Thyroid gland (tissue), 4 donors: Measurements from ENCODE around the gene DNAJB2. TPM values are rescaled to one million over a fixed set of nuclear protein-coding genes. Genes with fewer than 3 reads are reported as not detected.

Experiments used
- DNase-seq, 2 donors: peaks; one replicate each; pipeline ENCODE4 v3.0.0-alpha.2; 2019
- H3K27ac ChIP-seq, 3 donors: fragments of 200-600 bp; sonication (generic); 1 replicate in 2 of 3; 2 replicates in 1 of 3; pipeline ENCODE4 v1.5.1; 2016 to 2019; ENCODE audit warnings: mild to moderate bottlenecking in 1 of 3, moderate library complexity in 1 of 3
- H3K27me3 ChIP-seq: fragments of 200-600 bp; sonication (generic); one replicate; pipeline ENCODE4 v1.5.1; 2019
- H3K36me3 ChIP-seq, 2 donors: fragments of 200-600 bp; sonication (generic); one replicate each; pipeline ENCODE4 v1.5.1; 2016 to 2019
- H3K4me1 ChIP-seq, 2 donors: fragments of 200-600 bp; sonication (generic); one replicate each; pipeline ENCODE4 v1.5.1; 2017 to 2019
- H3K4me3 ChIP-seq, 3 donors: fragments of 200-600 bp; sonication (generic); replicated peaks in 1 of 3; 1 replicate in 2 of 3; 2 replicates in 1 of 3; pipeline ENCODE4 v1.5.1; 2016; ENCODE audit warnings: mild to moderate bottlenecking in 1 of 3
- H3K9me3 ChIP-seq: fragments of 200-600 bp; sonication (generic); one replicate; pipeline ENCODE4 v1.5.1; 2017
- CTCF ChIP-seq, 6 experiments: fragments of 200-600 bp in 3 of 6; fragments of 450-650 bp in 3 of 6; sonication (generic) in 3 of 6; IDR thresholded peaks; one replicate each; pipeline ENCODE4 v1.5.1; 2016 to 2019; ENCODE audit warnings: antibody characterized with exemption in 6 of 6, mild to moderate bottlenecking in 2 of 6, inconsistent platforms in 1 of 6, moderate library complexity in 1 of 6
- POLR2A ChIP-seq, 2 donors: fragments of 450-650 bp; IDR thresholded peaks; one replicate each; pipeline ENCODE4 v1.6.1; 2017; ENCODE audit warnings: antibody characterized with exemption in 2 of 2, mild to moderate bottlenecking in 2 of 2, moderate library complexity in 1 of 2
- WGBS, 2 donors: methylation state at CpG; one replicate each; pipeline ENCODE4 v1.1.5; 2017; 5-methylcytosine and 5-hydroxymethylcytosine counted together
- intact Hi-C: fragments of 100-400 bp; cut with DNase I; formaldehyde crosslinking; loops from one replicate; pipeline ENCODE4 v1.15.1; 2023
- total RNA-seq, 4 donors: library from RNA; depleted of rRNA; stranded (reverse); fragments of >200 nt; gene quantifications; one replicate each; pipeline ENCODE4 v1.2.3, GENCODE V29; 2016

The DNAJB2 gene
- total RNA-seq, 4 donors from 2014 or later: 79.0 to 127 (median 116) TPM

GRCh38 chr2:219245148-219245898 is 33.8 kb upstream of the DNAJB2 start, which contains the start of the genes GLB1L and STK16:
GLB1L (minus strand) TSS chr2:219245444; CDS start chr2:219243573, 1,871 bp downstream.
STK16 (plus strand) TSS chr2:219245479; CDS start chr2:219246000, 521 bp downstream.
- 2 to 3% methylated on average over 7 to 16 of the region's 46 CpGs for WGBS, 2 donors
- H3K4me1 ChIP-seq: peaks cover 22 to 49% of the 10 kb centered on the region in 2 donors
- intact Hi-C loops: loop anchor here (5.0 kb wide), 1 partner anchor 37 kb away; no protein-coding TSS in a partner anchor

GRCh38 chr2:219245899-219246230 is 33.3 kb upstream of the DNAJB2 start:
- H3K27me3 ChIP-seq: no peaks in the 10 kb centered on the region
- 15 to 17% methylated on average over 10 of the region's 10 CpGs for WGBS, 2 donors
- TF ChIP-seq POLR2A (IDR thresholded peaks at IDR 0.05) (no peak), CTCF (IDR thresholded peaks at IDR 0.05) (no peak)
- H3K36me3 ChIP-seq: peaks cover 0 to 4% of the 10 kb centered on the region in 2 donors
- no peak for DNase-seq
- H3K4me1 ChIP-seq: peaks cover 24 to 53% of the 10 kb centered on the region in 2 donors
- intact Hi-C loops: loop anchor here (5.0 kb wide), 1 partner anchor 36 kb away; no protein-coding TSS in a partner anchor
- peak overlapping the region; percentile 35 to 89 (median 86) for H3K27ac ChIP-seq
- no peaks in the 10 kb centered on the region for H3K9me3 ChIP-seq
- H3K4me3 ChIP-seq: peak overlapping the region; percentile 21 to 83 (median 72)

More at GRCh38 chr2:219245148-219245898, 33.8 kb upstream of the DNAJB2 start, which contains the start of the genes GLB1L and STK16:
- Histone ChIP-seq H3K36me3 (peaks cover 0 to 4% of the 10 kb centered on the region in 2 donors), H3K4me3 (peak within 1 kb of the TSS; percentile 21 to 83 (median 72)), H3K27ac (peak within 1 kb of the TSS; percentile 35 to 89 (median 86)), H3K27me3 (no peaks in the 10 kb centered on the region), H3K9me3 (no peaks in the 10 kb centered on the region)
- TF ChIP-seq CTCF (IDR thresholded peaks at IDR 0.05) (peak in 1 of 6 experiments; percentile 7), POLR2A (IDR thresholded peaks at IDR 0.05) (peak in 1 of 2 donors; percentile 88)
- peak; percentile 93 to 94 for DNase-seq

- Histone ChIP-seq H3K36me3 (peaks cover 0 to 4% of the 10 kb centered on the region in 2 donors), H3K27me3 (no peaks in the 10 kb centered on the region), H3K9me3 (no peaks in the 10 kb centered on the region), H3K27ac (peak overlapping the region in 1 of 3 donors; percentile 86), H3K4me1 (peaks cover 24 to 53% of the 10 kb centered on the region in 2 donors), H3K4me3 (no peak overlapping the region)
- intact Hi-C loops: loop anchor here (5.0 kb wide), 1 partner anchor 36 kb away; no protein-coding TSS in a partner anchor
- 91 to 96% methylated on average over 7 to 10 of the region's 10 CpGs for WGBS, 2 donors
- TF ChIP-seq CTCF (IDR thresholded peaks at IDR 0.05): no peak
- no peak for TF ChIP-seq POLR2A (IDR thresholded peaks at IDR 0.05)
- DNase-seq: no peak
These were observed 32.6 kb upstream of the DNAJB2 start for GRCh38 chr2:219246559-219246958.

GRCh38 chr2:219247678-219248642 is 31.2 kb upstream of the DNAJB2 start:
- no peak overlapping the region for H3K4me3 ChIP-seq
- WGBS, 2 donors: 84 to 90% methylated on average over 15 to 17 of the region's 17 CpGs
- peaks cover 0 to 4% of the 10 kb centered on the region in 2 donors for H3K36me3 ChIP-seq
- intact Hi-C loops: loop anchor here (5.0 kb wide), 1 partner anchor 34 kb away; no protein-coding TSS in a partner anchor
- DNase-seq: no peak
- no peaks in the 10 kb centered on the region for H3K27me3 ChIP-seq
- no peak for TF ChIP-seq CTCF (IDR thresholded peaks at IDR 0.05)
- TF ChIP-seq POLR2A (IDR thresholded peaks at IDR 0.05): no peak
- H3K27ac ChIP-seq: peak overlapping the region in 2 of 3 donors; percentile 88 to 93
- H3K9me3 ChIP-seq: no peaks in the 10 kb centered on the region
- H3K4me1 ChIP-seq: peaks cover 29 to 66% of the 10 kb centered on the region in 2 donors
